ENCODE data around the gene HOXC11.

Gene HOXC11

GRCh38 chr12:53985994-53986685 is 13.2 kb downstream of the HOXC11 start:
- no peak for DNase-seq (ENCODE audit: low read depth)

- no peak for DNase-seq (ENCODE audit: low read depth)
Measured at GRCh38 chr12:53986686-53987483, 14.0 kb downstream of the HOXC11 start.

- no peak for DNase-seq (ENCODE audit: low read depth)
Measured at GRCh38 chr12:53987787-53988230, 14.9 kb downstream of the HOXC11 start.

GRCh38 chr12:53988541-53989226 is 15.8 kb downstream of the HOXC11 start:
- DNase-seq (ENCODE audit: low read depth) = no peak

GRCh38 chr12:53989227-53990113 is 16.5 kb downstream of the HOXC11 start:
- DNase-seq (ENCODE audit: low read depth) = no peak

GRCh38 chr12:53990311-53991076 is 17.6 kb downstream of the HOXC11 start:
- no peak for DNase-seq (ENCODE audit: low read depth)

GRCh38 chr12:53991077-53991460 is 18.1 kb downstream of the HOXC11 start:
- DNase-seq (ENCODE audit: low read depth) = no peak

GRCh38 chr12:53992377-53992889 is 19.5 kb downstream of the HOXC11 start:
- DNase-seq (ENCODE audit: low read depth) = no peak

- no peak for DNase-seq (ENCODE audit: low read depth)
Measured at GRCh38 chr12:53993162-53994008, 20.5 kb downstream of the HOXC11 start.

- no peak for DNase-seq (ENCODE audit: low read depth)
Measured at GRCh38 chr12:53994009-53994263, 21.0 kb downstream of the HOXC11 start.

GRCh38 chr12:53994264-53995001 is 21.5 kb downstream of the HOXC11 start:
- DNase-seq (ENCODE audit: low read depth) = no peak

GRCh38 chr12:53995002-53995377 is 22.1 kb downstream of the HOXC11 start:
- DNase-seq (ENCODE audit: low read depth) = no peak

- no peak for DNase-seq (ENCODE audit: low read depth)
Measured at GRCh38 chr12:53995378-53996239, 22.7 kb downstream of the HOXC11 start.

- DNase-seq (ENCODE audit: low read depth) = no peak
Measured at GRCh38 chr12:53996240-53997203, 23.6 kb downstream of the HOXC11 start.

- no peak for DNase-seq (ENCODE audit: low read depth)
Measured at GRCh38 chr12:53997204-53998109, 24.5 kb downstream of the HOXC11 start.
